HG03432 (cell line): Measurements from ENCODE around the gene WRAP73.

Source experiments
- ATAC-seq: cut with Tn5 transposase; IDR thresholded peaks from one replicate; pipeline ENCODE4 v1.9.1; 2021; ENCODE audit warnings: mild to moderate bottlenecking, moderate library complexity; ENCODE audit not compliant: unreplicated experiment

WRAP73 gene, protein sequence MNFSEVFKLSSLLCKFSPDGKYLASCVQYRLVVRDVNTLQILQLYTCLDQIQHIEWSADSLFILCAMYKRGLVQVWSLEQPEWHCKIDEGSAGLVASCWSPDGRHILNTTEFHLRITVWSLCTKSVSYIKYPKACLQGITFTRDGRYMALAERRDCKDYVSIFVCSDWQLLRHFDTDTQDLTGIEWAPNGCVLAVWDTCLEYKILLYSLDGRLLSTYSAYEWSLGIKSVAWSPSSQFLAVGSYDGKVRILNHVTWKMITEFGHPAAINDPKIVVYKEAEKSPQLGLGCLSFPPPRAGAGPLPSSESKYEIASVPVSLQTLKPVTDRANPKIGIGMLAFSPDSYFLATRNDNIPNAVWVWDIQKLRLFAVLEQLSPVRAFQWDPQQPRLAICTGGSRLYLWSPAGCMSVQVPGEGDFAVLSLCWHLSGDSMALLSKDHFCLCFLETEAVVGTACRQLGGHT

DNA sequence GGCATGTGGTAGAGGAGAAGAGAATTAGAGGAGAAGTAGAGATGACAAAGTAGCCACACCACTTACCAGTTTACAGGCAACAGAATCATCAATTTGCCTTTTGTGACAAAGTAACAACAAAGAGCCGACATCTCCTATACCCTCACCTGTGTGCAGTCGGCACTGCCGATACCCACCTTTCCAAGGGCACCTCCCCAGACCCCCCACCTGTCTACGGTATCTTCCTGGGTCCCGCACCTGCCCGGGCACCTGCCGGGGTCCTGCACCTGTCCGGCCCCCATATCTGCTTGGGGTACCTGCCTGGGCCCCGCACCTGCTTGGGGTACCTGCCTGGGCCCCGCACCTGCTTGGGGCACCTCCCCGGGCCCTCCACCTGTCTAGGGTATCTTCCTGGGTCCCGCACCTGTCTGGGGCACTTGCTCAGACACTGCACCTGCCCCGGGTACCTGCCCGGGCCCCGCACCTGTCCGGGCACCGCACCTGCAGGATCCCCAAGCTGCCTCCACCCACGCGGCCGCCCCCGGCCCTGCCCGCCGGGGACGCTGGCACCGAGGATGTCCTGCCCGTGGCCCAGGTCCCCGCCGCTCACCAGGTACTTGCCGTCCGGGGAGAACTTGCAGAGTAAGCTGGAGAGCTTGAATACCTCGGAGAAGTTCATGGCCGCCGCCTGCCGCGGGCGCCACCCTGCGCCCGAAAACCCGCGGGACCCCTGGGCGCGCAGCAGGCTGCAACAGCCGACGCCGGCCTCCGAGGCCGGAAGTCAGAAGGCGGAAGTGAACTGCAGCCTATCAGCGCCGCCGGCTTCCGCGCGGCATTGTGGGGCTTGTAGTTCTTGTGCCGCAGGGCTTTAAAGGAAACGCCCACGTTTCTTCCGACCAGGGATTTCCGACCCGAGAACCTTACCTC is at the start of gene WRAP73:
WRAP73 (minus strand) TSS at position 762 of the 906 bp plus-strand sequence; CDS start at position 658, 104 bp downstream.
- ATAC-seq = peak; percentile 76

DNA sequence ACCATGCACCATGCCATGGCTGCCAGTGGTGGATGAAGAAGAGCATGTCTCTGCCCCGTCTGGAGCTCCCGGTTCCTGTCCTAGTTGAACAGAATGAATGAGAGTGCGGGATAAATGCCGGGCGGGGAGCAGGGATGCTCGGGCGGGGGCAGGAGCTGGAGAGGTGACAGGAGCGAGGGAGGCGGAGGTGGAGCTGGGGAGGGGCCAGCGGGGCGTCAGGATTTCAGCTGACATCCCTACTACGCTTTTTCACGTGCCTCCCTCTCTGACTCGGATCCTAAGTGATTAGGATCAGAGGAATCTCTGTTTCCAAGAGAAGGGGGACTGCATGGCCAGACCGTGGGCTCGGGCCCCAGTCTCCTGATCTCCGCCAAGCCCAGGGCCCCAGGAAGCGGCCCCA is 49.7 kb upstream of the WRAP73 start:
- ATAC-seq = no peak

DNA sequence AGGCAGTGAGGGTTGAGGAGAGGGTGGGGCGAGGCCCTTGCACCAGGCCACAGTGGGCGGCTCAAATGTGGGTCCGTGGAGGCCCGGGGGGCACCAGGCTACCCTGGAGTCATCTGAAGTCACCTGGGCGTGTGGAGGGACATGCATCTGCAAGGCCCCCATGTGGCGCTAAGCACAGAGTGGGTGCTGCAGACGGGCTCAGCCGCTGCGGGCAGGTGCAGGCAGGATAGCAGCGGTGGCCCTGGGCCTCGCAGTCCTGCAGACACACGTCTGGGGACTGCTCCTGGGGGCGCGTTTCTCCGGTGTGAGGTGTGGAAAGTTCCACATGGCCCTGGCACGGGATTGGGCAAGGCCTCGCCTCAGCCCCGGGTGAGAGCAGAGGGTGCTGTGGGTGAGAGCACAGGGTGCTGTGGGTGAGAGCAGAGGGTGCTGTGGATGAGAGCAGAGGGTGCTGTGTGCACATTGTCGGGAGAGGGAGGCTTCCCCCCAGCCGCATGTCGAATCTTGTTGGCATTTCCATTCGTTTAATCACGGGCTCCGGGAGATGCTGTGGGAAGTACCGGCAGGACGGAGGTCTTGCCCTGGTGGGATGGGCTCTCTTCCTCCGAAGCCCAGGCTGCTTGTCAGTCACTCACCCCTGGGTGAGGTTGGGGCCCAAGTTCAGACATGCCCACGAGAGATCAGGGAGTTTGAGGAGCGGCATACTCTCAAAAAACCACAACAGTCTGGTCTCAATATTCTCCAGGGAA is 48.9 kb upstream of the WRAP73 start:
- ATAC-seq = no peak

DNA sequence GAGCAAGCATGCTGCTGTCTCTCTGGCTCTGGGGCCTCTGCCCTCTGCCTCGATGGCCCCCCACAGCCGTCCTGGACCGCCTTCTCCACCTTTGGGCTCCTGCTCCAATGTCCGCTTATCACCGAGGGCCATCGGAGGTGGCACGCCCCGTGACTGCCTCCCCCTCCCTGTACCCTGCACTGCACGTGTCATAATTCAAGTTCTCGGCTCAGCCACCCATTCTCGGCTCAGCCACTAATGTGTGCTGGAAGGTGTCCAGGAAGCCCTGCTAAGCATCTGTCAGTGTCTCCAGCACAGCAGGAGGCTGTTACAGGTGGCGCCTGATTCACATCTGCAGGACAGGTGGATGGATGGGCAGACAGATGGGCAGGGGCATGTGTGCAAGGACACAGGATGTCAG is 47.9 kb upstream of the WRAP73 start:
- ATAC-seq = no peak

DNA sequence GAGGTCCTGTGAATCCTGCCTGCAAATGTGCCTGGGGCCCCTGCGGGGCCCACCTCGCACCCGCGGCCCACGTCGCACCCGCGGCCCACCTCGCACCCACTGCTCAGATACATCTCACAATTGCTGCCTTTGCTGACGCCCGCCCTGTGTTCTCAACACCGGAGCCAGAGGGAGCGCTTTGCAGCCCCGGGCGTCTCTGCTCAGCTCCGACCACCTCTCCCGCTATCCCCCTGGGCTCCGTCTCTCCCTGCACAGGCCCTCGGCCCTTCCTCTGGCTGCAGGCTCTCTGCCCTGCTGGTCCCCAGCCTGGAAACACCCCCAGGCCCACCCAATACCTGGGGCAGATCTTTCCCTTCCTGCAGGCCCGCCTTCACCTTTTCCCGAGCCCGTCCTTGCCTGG is 47.2 kb upstream of the WRAP73 start:
- ATAC-seq = no peak

DNA sequence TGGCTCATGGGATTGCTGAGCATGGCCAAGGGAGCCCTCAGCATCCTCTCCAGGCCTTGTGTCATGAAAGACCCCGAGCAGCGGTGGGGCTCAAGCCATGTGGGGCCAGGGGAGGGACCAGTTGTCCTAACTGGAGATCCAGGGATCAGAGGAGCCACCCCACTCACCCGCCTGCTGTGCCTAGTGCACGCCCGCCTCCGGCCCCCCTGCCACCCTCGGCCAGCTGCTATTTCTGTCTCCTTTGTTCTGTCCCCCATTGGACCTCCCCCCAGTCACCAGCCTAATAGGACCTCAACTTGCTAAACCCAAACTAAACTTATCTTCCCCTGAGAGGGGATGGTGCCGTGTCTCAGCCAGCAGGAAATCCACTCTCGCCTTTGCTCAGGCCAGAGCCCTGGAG is 46.8 kb upstream of the WRAP73 start:
- ATAC-seq = no peak

DNA sequence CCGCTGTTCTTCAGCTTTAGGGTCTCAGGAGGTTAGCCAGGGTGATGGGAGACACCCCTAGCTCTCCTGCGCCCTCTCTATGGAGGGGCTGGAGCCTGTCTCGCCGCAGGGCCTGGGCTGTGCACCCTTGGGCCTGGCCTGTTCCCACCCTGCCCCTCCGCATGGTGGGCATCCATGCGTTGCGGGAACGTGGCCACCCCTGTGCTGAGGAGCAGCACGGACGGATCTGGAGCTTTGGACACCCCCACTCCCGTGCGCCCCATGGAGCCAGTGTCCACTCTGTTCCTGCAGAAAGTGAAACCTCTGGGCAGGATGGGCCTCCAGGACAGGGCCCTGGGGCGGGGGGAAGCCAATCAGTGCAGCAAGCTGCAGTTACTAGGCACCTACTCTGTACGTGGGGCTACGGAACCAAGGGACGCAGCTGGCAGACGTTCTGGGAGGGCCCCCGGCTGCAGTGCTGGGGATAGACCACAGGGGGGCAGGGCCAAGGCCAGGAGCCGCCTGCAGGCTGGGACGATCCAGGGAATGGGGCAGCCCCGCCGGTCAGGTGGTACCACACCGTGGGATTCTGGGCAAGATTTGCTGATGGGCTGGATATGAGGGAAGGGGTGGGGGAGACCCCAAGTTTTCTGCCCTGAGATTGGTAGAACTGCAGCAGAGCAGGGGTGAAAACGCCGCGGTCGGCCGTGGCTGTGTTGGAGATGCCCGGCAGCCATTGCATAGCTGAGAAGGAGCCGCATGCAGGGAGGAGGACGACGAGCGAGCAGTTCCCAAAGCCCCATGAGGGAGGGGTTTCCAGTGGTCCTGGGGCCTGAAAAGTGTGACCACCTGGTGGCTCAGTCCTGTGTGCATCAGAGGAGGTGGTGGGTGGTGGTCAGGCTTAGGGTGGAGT is 45.7 kb upstream of the WRAP73 start:
- ATAC-seq = no peak

DNA sequence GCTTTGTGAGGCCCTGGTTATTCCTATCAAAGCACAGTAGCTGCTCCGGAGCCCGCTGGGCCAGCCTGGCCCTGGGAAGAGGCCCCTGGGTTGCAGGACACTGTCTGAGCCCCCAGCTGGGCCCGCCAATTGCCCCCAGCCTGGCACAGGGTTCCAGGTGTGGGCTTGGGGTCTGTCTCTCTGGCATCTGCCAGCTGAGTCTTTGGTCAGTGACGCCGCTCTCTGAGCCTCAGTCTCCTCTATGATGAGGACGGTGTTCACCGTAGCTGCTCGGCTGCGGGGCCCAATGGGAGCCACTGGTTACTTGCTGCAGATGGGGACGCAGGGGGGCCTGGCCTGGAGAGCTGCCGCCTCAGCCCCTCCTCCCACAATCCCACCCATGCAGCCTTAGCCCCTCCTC is 43.4 kb upstream of the WRAP73 start:
- no peak for ATAC-seq

DNA sequence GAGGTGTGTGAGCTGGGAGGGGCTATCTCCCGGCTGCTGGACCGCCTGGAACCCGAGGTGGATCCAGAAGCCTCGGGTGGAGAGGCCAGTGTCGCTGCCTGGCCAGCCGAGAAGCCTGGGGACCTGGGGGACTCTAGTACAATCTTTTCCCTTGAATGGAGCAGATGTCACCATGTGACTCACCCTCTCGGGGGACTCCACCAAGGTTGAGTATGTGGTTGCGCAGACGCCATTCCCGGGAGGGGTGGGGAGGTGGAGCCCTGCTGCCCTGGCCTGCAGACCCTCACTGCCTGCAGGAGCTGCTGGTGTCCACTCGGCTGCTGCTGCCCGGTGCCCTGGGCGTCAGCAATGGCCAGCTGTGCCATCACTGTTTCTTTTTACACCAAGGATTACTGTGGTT is 42.7 kb upstream of the WRAP73 start:
- ATAC-seq = no peak

DNA sequence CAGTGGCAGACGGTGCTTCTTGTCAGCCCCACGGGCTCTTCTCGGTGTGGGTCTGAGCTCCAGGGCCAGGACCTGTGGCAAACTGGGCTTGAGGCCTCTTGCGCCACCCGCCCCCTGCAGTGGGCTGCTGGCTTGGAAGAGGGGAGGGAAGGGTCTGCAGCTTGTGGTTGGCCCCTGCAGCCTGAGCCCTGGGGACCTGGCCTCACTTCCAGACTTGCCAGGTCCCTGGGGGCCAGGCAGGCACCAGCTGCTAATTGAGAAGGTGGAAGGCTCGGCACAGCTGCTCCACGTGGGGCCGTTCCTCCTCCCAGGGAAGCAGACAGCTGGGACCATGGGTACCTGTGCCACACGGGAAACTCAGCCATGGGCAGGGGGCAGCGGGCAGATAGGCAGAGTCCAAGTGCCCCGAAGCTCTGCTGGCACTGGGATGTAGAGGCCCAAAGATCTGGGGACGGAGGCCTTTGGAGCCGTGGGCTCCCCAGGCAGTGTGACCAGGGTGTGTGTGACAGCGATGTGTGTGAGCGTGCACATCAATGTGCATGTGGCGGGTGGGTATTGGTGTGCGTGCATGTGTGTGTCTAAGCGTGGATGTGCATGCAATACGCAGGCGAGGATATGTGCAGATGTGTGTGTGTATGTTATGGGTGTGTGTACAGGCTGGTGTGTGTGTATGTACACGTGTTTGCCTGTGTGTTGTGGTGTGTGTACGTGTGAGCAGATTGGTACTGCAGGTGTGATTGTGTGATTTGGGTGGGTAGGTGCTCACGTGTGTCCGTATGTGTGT is 41.7 kb upstream of the WRAP73 start:
- ATAC-seq = no peak

DNA sequence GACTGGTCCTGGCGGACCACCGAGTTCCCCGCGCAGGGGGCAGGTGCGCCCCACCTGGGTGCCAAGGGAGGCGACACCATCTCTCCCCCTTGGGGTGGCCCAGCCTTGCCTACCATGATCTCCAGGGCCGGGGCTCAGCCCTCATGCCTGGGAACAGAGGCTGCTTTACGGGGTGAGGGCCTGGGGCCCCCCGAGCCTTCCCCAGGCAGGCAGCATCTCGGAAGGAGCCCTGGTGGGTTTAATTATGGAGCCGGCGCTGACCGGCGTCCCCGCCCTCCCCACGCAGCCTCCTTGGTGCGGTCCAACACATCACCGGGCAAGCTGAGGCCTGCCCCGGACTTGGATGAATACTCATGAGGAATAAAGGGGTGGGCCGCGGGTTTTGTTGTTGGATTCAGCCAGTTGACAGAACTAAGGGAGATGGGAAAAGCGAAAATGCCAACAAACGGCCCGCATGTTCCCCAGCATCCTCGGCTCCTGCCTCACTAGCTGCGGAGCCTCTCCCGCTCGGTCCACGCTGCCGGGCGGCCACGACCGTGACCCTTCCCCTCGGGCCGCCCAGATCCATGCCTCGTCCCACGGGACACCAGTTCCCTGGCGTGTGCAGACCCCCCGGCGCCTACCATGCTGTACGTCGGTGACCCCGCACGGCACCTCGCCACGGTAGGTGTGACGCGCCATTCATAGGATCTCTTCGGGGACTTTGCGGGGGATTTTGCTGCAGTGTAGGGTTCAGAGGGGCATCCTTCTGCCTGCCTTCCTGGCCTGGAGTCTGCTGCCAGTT is 40.6 kb upstream of the WRAP73 start:
- no peak for ATAC-seq

DNA sequence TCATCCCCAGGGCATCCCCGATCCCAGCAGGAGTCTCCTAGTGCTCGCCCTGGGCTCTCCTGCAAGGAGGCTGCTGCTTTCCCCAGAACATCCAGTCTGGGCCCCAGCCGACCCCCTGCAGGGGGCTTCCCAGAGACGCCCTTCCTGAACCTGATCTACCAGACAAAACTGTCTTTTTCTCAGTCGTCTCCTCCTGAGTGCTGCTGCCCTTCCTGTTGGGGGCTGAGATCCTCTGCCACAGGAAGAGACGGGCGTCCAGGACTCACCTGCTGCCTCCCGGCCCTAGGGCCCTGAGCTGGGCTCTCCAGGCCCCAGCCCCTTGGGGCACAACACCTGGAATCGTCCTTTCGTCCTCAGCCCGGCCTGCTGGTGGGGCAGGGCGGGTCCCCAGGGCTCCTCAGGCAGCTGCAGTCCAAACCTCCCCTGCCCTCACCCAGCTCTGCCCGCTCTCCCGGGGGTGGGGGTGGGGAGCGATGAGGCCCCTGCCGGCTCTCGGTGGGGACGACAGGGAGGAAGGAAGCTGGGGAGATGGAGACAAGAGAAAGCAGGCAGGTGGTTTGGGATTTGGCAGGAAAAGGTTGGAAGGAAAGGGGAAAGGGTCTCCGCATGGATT is 39.3 kb upstream of the WRAP73 start:
- no peak for ATAC-seq

DNA sequence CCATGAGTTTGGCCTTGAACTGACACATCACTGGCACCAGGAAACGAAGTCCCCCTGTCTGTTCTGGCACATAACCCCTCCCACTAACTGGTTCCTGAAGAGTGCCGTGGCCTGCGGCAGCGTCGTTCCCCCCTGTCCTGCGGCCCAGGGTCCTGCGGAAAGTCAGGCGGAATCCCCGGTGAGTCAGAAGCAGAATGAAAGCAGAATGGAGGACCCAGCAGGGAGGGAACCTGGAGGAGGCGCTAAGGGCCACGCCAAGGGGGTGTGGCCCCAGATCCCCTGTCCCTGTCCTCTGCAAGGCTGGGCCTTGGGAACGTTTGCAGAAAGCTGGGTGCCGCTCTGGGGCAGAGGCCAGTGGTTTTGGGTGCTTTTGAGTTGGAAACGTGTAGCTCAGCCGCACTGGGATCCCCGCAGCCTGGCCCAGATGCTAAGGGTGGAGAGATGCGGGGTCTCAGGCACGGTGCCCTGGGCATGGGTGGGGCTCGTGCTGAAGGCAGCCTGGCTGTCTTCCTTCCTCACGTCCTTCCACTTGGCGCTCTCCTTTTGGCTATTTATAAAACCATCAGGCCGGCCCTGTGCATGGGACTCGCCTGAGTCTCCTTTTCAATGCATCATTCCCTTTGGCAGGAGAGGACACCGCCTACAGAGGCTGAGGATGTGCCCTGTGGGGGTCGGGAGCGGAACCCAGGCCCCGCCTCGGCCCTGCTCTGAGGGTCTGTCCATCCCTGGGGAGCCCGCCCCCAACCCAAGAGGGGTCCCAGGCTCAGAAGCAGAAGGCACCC is 38.6 kb upstream of the WRAP73 start:
- ATAC-seq = no peak

DNA sequence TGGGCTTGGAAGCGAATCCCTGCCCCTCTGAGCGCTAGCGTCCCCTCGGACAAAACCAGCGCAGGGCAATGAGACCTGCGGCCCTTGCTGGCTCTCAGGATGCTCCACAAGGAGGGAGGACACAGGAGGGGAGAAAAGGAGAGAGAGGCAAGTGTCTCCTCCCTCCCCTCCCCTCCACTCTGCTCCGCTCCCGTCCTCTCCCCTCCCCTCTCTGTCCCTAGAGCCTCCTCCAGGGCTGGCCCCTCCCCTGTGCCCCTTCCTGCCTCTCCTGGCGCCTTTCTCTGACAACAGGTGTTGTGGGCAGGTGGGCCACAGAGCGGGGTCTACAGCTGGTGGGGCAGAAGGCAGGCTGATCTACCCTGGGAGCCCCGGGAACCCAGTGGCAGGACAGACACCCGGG is 37.6 kb upstream of the WRAP73 start:
- no peak for ATAC-seq

DNA sequence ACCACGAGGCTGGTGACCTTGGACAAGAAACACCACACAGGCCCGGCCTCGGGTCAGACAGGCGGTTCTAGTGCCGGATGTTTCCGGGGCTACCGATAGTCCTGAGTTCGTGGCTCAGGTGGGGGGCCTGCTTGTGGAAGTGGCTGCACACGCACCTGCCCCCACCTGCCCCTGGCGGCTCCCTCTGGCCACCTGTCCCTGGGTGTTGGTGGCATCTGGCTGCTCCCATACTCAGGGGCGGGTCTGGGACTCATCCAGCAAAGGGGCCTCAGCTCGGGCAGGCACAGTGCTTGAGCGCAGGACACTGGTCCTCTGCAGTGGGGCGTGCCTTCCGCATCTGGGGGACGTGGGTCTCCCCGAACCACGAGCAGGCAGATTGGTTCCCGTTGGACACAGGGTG is 36.0 kb upstream of the WRAP73 start:
- no peak for ATAC-seq

DNA sequence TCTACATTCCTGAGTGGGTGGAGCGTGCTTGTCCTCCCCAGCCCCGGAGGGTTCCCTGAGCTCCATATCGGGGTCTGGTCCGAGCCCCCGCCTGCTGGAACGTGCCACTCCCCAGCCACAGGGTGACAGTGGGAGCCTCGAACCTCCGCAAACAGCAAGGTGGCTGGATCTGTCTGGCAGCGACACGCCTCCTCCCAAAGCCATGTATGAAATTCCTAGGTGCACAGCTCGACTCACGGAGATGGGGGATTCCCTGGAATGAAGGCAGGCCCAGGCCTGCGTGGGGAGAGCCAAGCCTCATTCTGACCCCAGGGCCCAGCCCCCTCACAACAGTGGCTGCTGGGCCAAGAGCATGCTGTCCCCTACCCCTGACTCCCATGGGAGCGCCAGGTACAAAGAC is 35.3 kb upstream of the WRAP73 start:
- ATAC-seq = no peak

DNA sequence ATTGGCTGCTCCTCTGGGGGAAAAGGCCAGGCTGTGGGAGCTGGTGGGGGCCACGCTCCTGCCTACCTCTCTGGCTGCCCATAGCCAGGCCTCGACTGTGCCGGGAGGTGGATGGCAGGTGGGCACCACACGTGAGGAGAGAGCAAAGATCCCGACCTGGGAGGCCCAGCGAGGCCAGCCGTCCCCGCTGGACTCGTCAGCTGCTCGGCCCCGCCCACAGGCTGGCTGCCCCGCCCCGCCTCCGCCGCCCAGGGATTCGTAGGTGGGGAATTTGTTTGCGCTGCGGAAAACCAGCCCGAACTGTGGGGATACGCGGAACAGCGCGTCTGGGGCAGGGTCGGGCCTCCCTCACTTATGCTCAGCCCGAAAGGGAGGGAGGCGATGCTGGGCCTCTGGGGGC is 34.1 kb upstream of the WRAP73 start:
- ATAC-seq = no peak
